ENCODE data around the gene GRPEL1. TPM values are rescaled to one million over a fixed set of nuclear protein-coding genes. Genes with fewer than 3 reads are reported as not detected.

GRPEL1 gene
- total and polyA plus RNA-seq, 2 of the 8 experiments (the other 6 are each of a cell fraction or from before 2014, with no cell fraction given) = 13.5 to 39.9 TPM

GRCh38 chr4:7017446-7018048 lies 50.3 kb downstream of the GRPEL1 start:
- WGBS, 2 experiments (ENCODE audit: extremely low coverage in 1 of 2, insufficient coverage in 1 of 2, insufficient read length in 1 of 2, insufficient replicate concordance in 2 of 2, low coverage in 1 of 2, low lambda C conversion rate in 2 of 2, missing lambda C conversion rate in 1 of 2) = 91% methylated on average over 6 of the region's 6 CpGs; no CpG with 5 or more reads in 1 of the 2 experiments

More at GRCh38 chr4:7017446-7018048, 50.3 kb downstream of the GRPEL1 start:
- Histone ChIP-seq H2BK5ac (ENCODE audit: low read depth, low read length) (no peak overlapping the region), H3K23me2 (ENCODE audit: low read depth, low read length) (no peaks in the 10 kb centered on the region), H3K23ac (ENCODE audit: insufficient read length) (no peak overlapping the region), H3K4ac (replicated peaks; ENCODE audit: insufficient read length, low read depth, low read length) (no peak overlapping the region), H4K5ac (ENCODE audit: insufficient read length, low read depth, low read length) (no peak overlapping the region), H3K79me1 (ENCODE audit: low read depth, low read length) (peaks cover 4% of the 10 kb centered on the region), H2BK120ac (replicated peaks; ENCODE audit: low read depth, low read length) (no peak overlapping the region), H2BK15ac (ENCODE audit: low read length) (no peak overlapping the region), H3K4me2 (ENCODE audit: insufficient read depth in 1 of 2, low read depth in 2 of 2, low read length in 2 of 2) (no peak overlapping the region), H3K56ac (replicated peaks; ENCODE audit: insufficient read length, low read depth, low read length) (no peak overlapping the region), H3K27me3 (replicated peaks in 1 of 4; ENCODE audit: control insufficient read depth in 3 of 4, extremely low read depth in 1 of 4, insufficient read depth in 3 of 4, low read length in 3 of 4) (no peaks in the 10 kb centered on the region), H4K91ac (replicated peaks; ENCODE audit: insufficient read length, low read length) (no peak overlapping the region), H3K27ac (ENCODE audit: low read depth, low read length) (no peak overlapping the region), H3K4me1 (replicated peaks in 1 of 4; ENCODE audit: control insufficient read depth in 3 of 4, insufficient read depth in 4 of 4, low read length in 3 of 4) (no peaks in the 10 kb centered on the region; a peak in 1 of 7 replicates), H3K18ac (ENCODE audit: extremely low read depth, low read length) (no peak overlapping the region), H4K8ac (ENCODE audit: extremely low read depth, insufficient read depth, low read length) (no peak overlapping the region), H2BK20ac (ENCODE audit: low read length) (no peak overlapping the region), H3K9me3 (ENCODE audit: insufficient read depth in 2 of 2, low read depth in 1 of 2, low read length in 1 of 2) (no peaks in the 10 kb centered on the region), H2AK5ac (ENCODE audit: low read depth, low read length) (no peak overlapping the region), H3K79me2 (ENCODE audit: control insufficient read depth in 1 of 2, insufficient read depth in 2 of 2, low read length in 2 of 2) (no peaks in the 10 kb centered on the region; a peak in 1 of 4 replicates), H3K4me3 (ENCODE audit: extremely low read depth in 1 of 4, insufficient read depth in 2 of 4, low read depth in 3 of 4, low read length in 4 of 4) (no peak overlapping the region), H4K20me1 (replicated peaks in 1 of 2; ENCODE audit: control insufficient read depth in 1 of 2, insufficient read depth in 2 of 2, low read length in 2 of 2) (peaks cover 6 to 18% of the 10 kb centered on the region in 2 experiments), H3K14ac (ENCODE audit: insufficient read length) (no peak overlapping the region), H3K36me3 (ENCODE audit: control insufficient read depth in 2 of 4, insufficient read depth in 4 of 4, low read length in 3 of 4) (peaks cover 5 to 39% (median 28%) of the 10 kb centered on the region in 4 experiments), H3K9ac (replicated peaks in 1 of 4; ENCODE audit: extremely low read depth in 1 of 4, low read depth in 3 of 4, low read length in 3 of 4) (no peak overlapping the region), H2AFZ (ENCODE audit: low read length) (no peak overlapping the region), H2BK12ac (ENCODE audit: low read depth, low read length) (no peak overlapping the region)
- no peak for FAIRE-seq
- POLR2A ChIA-PET (ENCODE audit: partially characterized antibody) = interaction anchor here (0.9 to 2.2 kb wide), 3 partner anchors 11 to 88 kb away, joined by 3 to 6 read pairs (median 3); partner anchors contain the start of gene GRPEL1
- TF ChIP-seq GABPA (IDR thresholded peaks at IDR 0.05; ENCODE audit: borderline replicate concordance, insufficient read depth, low read length) (no peak), MAFK (IDR thresholded peaks at IDR 0.05; ENCODE audit: low read depth, low read length) (peak; percentile 88)
- no peak for DNase-seq (ENCODE audit: low read depth in 1 of 2, low spot score in 2 of 2)
- CTCF ChIA-PET (ENCODE audit: partially characterized antibody) = interaction anchor here (0.6 to 2.7 kb wide), 13 partner anchors 9 to 170 kb away, joined by 3 to 16 read pairs (median 4); partner anchors contain the start of gene TBC1D14
